ENCODE data around the gene PLEKHA6.

Gene PLEKHA6

GRCh38 chr1:204307334-204307883 lies 52.3 kb downstream of the PLEKHA6 start:
- no peak for DNase-seq

GRCh38 chr1:204306076-204306475 lies 53.7 kb downstream of the PLEKHA6 start:
- DNase-seq = no peak

GRCh38 chr1:204304067-204304466 lies 55.7 kb downstream of the PLEKHA6 start:
- DNase-seq = no peak

GRCh38 chr1:204302769-204303168 lies 57.0 kb downstream of the PLEKHA6 start:
- DNase-seq = no peak

GRCh38 chr1:204301171-204301957 lies 58.4 kb downstream of the PLEKHA6 start:
- DNase-seq = no peak

GRCh38 chr1:204299814-204300365 lies 59.8 kb downstream of the PLEKHA6 start:
- DNase-seq = no peak

GRCh38 chr1:204296431-204296988 lies 63.2 kb downstream of the PLEKHA6 start:
- DNase-seq = no peak

GRCh38 chr1:204295671-204296070 lies 64.1 kb downstream of the PLEKHA6 start:
- no peak for DNase-seq

GRCh38 chr1:204294357-204294756 lies 65.4 kb downstream of the PLEKHA6 start:
- no peak for DNase-seq

- DNase-seq = no peak
These were observed 66.0 kb downstream of the PLEKHA6 start for GRCh38 chr1:204293605-204294337.

GRCh38 chr1:204292740-204293139 lies 67.0 kb downstream of the PLEKHA6 start:
- DNase-seq = no peak

- DNase-seq = no peak
These were observed 70.4 kb downstream of the PLEKHA6 start for GRCh38 chr1:204289280-204289679.

GRCh38 chr1:204288021-204288588 lies 71.6 kb downstream of the PLEKHA6 start:
- no peak for DNase-seq

- DNase-seq = no peak
These were observed 72.2 kb downstream of the PLEKHA6 start for GRCh38 chr1:204287466-204287891.

- no peak for DNase-seq
These were observed 72.8 kb downstream of the PLEKHA6 start for GRCh38 chr1:204286831-204287421.

GRCh38 chr1:204286315-204286714 lies 73.4 kb downstream of the PLEKHA6 start:
- no peak for DNase-seq

GRCh38 chr1:204285436-204286305 lies 74.1 kb downstream of the PLEKHA6 start:
- DNase-seq = no peak

GRCh38 chr1:204284929-204285328 lies 74.8 kb downstream of the PLEKHA6 start:
- DNase-seq = no peak

GRCh38 chr1:204283711-204284651 lies 75.7 kb downstream of the PLEKHA6 start:
- no peak for DNase-seq

GRCh38 chr1:204282761-204283221 lies 76.9 kb downstream of the PLEKHA6 start:
- no peak for DNase-seq

All from NCI-H1930 (cell line).